SK-N-MC (cell line): ENCODE results near the gene L3MBTL4.

Experiments
- DNase-seq: peaks from one replicate; pipeline ENCODE4 v3.0.0-alpha.2; 2011; ENCODE audit warnings: low read depth, low spot score
- H3K27ac ChIP-seq: fragments of 200-600 bp; sonication (generic); 2 replicates; pipeline ENCODE4 v1.5.1; 2016; ENCODE audit warnings: mixed run types
- H3K36me3 ChIP-seq: fragments of 200-600 bp; sonication (generic); 2 replicates; pipeline ENCODE4 v1.6.1; 2017; ENCODE audit warnings: antibody characterized with exemption, low read length, mixed read lengths; ENCODE audit not compliant: insufficient read depth
- H3K4me3 ChIP-seq: fragments of 200-600 bp; sonication (generic); 2 replicates; pipeline ENCODE4 v1.5.1; 2016
- H3K9ac ChIP-seq: fragments of 200-600 bp; sonication (generic); 2 replicates; pipeline ENCODE4 v1.8.0; 2017; ENCODE audit warnings: mixed run types, mixed read lengths; ENCODE audit not compliant: insufficient read length
- H3K9me3 ChIP-seq: fragments of 200-600 bp; sonication (generic); 2 replicates; pipeline ENCODE4 v1.6.1; 2017; ENCODE audit warnings: low read depth, mild to moderate bottlenecking, antibody characterized with exemption, low read length, moderate library complexity, mixed read lengths
- EZH2 ChIP-seq: fragments of 200-600 bp; sonication (generic); IDR thresholded peaks from one replicate; pipeline ENCODE4 v1.6.1; 2017; ENCODE audit warnings: antibody characterized with exemption
- FOXP2 ChIP-seq: optimal IDR thresholded peaks from 2 replicates; pipeline ENCODE3; 2011; ENCODE audit warnings: mild to moderate bottlenecking, moderate library complexity; ENCODE audit not compliant: insufficient read depth; ENCODE audit errors: extremely low read length, control extremely low read depth
- POLR2AphosphoS5 ChIP-seq: IDR thresholded peaks from 2 replicates; pipeline ENCODE4 v1.6.1; 2012; ENCODE audit warnings: mild to moderate bottlenecking, low read depth, low read length, borderline replicate concordance

L3MBTL4 gene

GRCh38 chr18:6174983-6175745, 239.5 kb downstream of the L3MBTL4 start:
- Histone ChIP-seq H3K36me3 (no peaks in the 10 kb centered on the region), H3K27ac (no peak overlapping the region), H3K9me3 (no peaks in the 10 kb centered on the region), H3K9ac (no peak overlapping the region), H3K4me3 (no peak overlapping the region)
- TF ChIP-seq POLR2AphosphoS5 (no peak), FOXP2 (no peak), EZH2 (no peak)
- no peak for DNase-seq

GRCh38 chr18:6170604-6171003, 244.1 kb downstream of the L3MBTL4 start:
- Histone ChIP-seq H3K9me3 (no peaks in the 10 kb centered on the region), H3K36me3 (no peaks in the 10 kb centered on the region)
- TF ChIP-seq POLR2AphosphoS5 = no peak
- TF ChIP-seq EZH2 = no peak
- no peak for TF ChIP-seq FOXP2

GRCh38 chr18:6161549-6161948, 253.2 kb downstream of the L3MBTL4 start:
- H3K9me3 ChIP-seq = no peaks in the 10 kb centered on the region
- no peak overlapping the region for H3K9ac ChIP-seq
- TF ChIP-seq FOXP2 (no peak), EZH2 (no peak), POLR2AphosphoS5 (no peak)
- no peak overlapping the region for H3K4me3 ChIP-seq
- no peaks in the 10 kb centered on the region for H3K36me3 ChIP-seq
- H3K27ac ChIP-seq = no peak overlapping the region
- no peak for DNase-seq

More at GRCh38 chr18:6170604-6171003, 244.1 kb downstream of the L3MBTL4 start:
- Histone ChIP-seq H3K4me3 (no peak overlapping the region), H3K27ac (no peak overlapping the region), H3K9ac (no peak overlapping the region)
- no peak for DNase-seq

GRCh38 chr18:6159426-6159825, 255.3 kb downstream of the L3MBTL4 start:
- no peak overlapping the region for H3K27ac ChIP-seq
- no peak for TF ChIP-seq FOXP2
- TF ChIP-seq POLR2AphosphoS5 = no peak
- no peak for TF ChIP-seq EZH2
- no peak for DNase-seq
- H3K9ac ChIP-seq = no peak overlapping the region
- no peaks in the 10 kb centered on the region for H3K36me3 ChIP-seq
- H3K4me3 ChIP-seq = no peak overlapping the region
- no peaks in the 10 kb centered on the region for H3K9me3 ChIP-seq

- Histone ChIP-seq H3K4me3 (no peak overlapping the region), H3K9ac (no peak overlapping the region), H3K36me3 (no peaks in the 10 kb centered on the region), H3K9me3 (no peaks in the 10 kb centered on the region), H3K27ac (no peak overlapping the region)
- TF ChIP-seq POLR2AphosphoS5 = no peak
- TF ChIP-seq FOXP2 = no peak
- TF ChIP-seq EZH2 = no peak
- DNase-seq = no peak
These were observed 255.8 kb downstream of the L3MBTL4 start for GRCh38 chr18:6158958-6159357.

- Histone ChIP-seq H3K27ac (no peak overlapping the region), H3K9ac (no peak overlapping the region), H3K36me3 (no peaks in the 10 kb centered on the region), H3K4me3 (no peak overlapping the region), H3K9me3 (no peaks in the 10 kb centered on the region)
- no peak for DNase-seq
- TF ChIP-seq FOXP2 = no peak
- no peak for TF ChIP-seq POLR2AphosphoS5
- no peak for TF ChIP-seq EZH2
These were observed 258.3 kb downstream of the L3MBTL4 start for GRCh38 chr18:6156446-6156845.

- TF ChIP-seq FOXP2 (no peak), POLR2AphosphoS5 (no peak), EZH2 (no peak)
- H3K9me3 ChIP-seq = no peaks in the 10 kb centered on the region
- no peak overlapping the region for H3K9ac ChIP-seq
- H3K36me3 ChIP-seq = no peaks in the 10 kb centered on the region
- H3K27ac ChIP-seq = no peak overlapping the region
- no peak for DNase-seq
- no peak overlapping the region for H3K4me3 ChIP-seq
These were observed 259.0 kb downstream of the L3MBTL4 start for GRCh38 chr18:6155707-6156106.

GRCh38 chr18:6150430-6150829, 264.3 kb downstream of the L3MBTL4 start:
- H3K36me3 ChIP-seq = no peaks in the 10 kb centered on the region
- DNase-seq = no peak
- H3K27ac ChIP-seq = no peak overlapping the region
- no peak for TF ChIP-seq FOXP2
- TF ChIP-seq POLR2AphosphoS5 = no peak
- TF ChIP-seq EZH2 = no peak
- no peak overlapping the region for H3K9ac ChIP-seq
- H3K9me3 ChIP-seq = no peaks in the 10 kb centered on the region
- H3K4me3 ChIP-seq = no peak overlapping the region

- Histone ChIP-seq H3K36me3 (no peaks in the 10 kb centered on the region), H3K4me3 (no peak overlapping the region), H3K9me3 (no peaks in the 10 kb centered on the region), H3K9ac (no peak overlapping the region), H3K27ac (no peak overlapping the region)
- TF ChIP-seq EZH2 (no peak), FOXP2 (no peak), POLR2AphosphoS5 (no peak)
- no peak for DNase-seq
These were observed 268.4 kb downstream of the L3MBTL4 start for GRCh38 chr18:6146307-6146661.
